Measurements from ENCODE around the gene NCAPG2.

NCAPG2 gene

GRCh38 chr7:158602905-158603772, 101.5 kb downstream of the NCAPG2 start:
- no peak for DNase-seq (ENCODE audit: low read depth in 2 of 2)

GRCh38 chr7:158602041-158602440, 102.6 kb downstream of the NCAPG2 start:
- DNase-seq (ENCODE audit: low read depth in 2 of 2), result no peak

DNA sequence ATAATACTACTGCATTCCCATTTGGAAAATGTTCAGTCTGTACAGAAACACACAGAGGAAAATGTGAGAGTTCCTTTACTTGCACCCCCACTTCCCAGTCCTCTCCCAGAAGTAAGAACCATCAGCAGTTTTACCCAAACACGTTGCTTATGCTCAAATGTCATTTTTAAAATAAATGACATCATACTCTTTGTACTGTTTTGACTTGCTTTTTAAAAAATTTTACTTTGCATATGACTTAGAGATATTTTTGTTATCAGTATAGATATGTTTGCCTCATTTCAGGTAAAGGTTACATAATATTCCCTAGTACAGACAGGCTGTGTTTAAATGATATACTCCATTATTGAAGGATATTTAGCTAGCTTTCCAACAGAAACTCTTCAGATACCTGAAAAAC, 103.5 kb downstream of the NCAPG2 start:
- DNase-seq (ENCODE audit: low read depth in 2 of 2), result no peak

DNA sequence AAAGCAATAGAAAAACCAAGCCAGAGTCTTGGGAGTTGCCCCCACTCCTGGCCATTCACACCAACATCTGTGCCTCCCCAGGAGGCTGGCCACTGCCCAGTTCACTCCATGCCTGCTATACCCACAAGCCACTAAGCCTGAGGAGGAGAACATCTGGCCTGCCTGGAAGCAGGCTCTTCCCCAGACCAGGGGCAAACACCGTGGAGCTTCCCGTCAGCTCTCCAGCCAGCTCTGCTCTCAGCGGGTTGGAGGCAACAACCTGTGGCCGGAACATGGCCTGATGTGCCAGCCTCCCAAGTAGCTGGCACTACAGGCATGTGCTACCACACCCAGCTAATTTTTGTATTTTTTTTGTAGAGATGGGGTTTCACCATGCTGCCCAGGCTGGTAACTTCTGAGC, 107.9 kb downstream of the NCAPG2 start:
- DNase-seq (ENCODE audit: low read depth in 2 of 2), result no peak

DNA sequence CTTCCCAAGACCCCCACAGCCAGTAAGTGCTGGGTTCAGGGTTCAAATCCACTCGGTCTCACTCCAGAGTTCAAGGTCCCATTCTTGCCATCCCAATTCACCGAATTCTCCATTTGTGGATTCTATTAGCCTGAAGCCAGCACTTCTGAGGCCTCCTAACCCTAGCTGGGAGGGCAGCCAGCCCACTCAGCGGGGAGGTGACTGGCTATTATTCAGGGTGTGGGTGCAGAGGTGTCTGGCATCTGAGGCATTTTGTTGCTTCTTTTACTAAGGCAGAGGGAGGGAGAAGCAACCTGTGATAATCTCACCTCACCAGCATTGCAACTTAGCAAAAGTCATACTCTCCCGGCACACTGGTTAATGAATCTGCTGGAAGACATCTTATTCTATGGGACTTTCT, 108.3 kb downstream of the NCAPG2 start:
- DNase-seq (ENCODE audit: low read depth in 2 of 2), result no peak

GRCh38 chr7:158595068-158595467, 109.5 kb downstream of the NCAPG2 start:
- DNase-seq (ENCODE audit: low read depth in 2 of 2), result no peak

GRCh38 chr7:158592541-158592940, 112.1 kb downstream of the NCAPG2 start:
- no peak for DNase-seq (ENCODE audit: low read depth in 2 of 2)

GRCh38 chr7:158591944-158592343, 112.7 kb downstream of the NCAPG2 start:
- no peak for DNase-seq (ENCODE audit: low read depth in 2 of 2)

GRCh38 chr7:158590181-158590530, 114.4 kb downstream of the NCAPG2 start:
- DNase-seq (ENCODE audit: low read depth in 2 of 2), result no peak

DNA sequence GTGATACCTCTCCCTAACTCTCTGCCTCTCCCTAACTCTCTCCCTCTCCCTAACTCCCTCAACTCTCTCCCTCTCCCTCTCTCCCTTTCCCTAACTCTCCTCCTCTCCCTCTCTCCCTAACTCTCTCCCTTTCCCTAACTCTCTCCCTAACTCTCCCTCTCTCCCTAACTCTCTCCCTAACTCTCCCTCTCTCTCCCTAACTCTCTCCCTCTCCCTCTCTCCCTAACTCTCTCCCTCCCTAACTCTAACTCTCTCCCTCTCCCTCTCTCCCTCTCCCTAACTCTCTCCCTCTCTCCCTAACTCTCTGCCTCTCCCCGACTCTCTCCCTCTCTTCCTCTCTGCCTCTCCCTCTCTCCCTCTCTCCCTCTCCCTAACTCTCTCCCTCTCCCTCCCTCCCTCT, 115.0 kb downstream of the NCAPG2 start:
- DNase-seq (ENCODE audit: low read depth in 2 of 2), result no peak

GRCh38 chr7:158588878-158589442, 115.6 kb downstream of the NCAPG2 start:
- DNase-seq (ENCODE audit: low read depth in 2 of 2), result no peak

- DNase-seq (ENCODE audit: low read depth in 2 of 2), result no peak
Measured at GRCh38 chr7:158588085-158588877, 116.3 kb downstream of the NCAPG2 start.

- DNase-seq (ENCODE audit: low read depth in 2 of 2), result peak; percentile 17 to 51
Measured at GRCh38 chr7:158587162-158588084, 117.2 kb downstream of the NCAPG2 start, which contains the start of gene PTPRN2. PTPRN2 (minus strand) TSS chr7:158587823.

DNA sequence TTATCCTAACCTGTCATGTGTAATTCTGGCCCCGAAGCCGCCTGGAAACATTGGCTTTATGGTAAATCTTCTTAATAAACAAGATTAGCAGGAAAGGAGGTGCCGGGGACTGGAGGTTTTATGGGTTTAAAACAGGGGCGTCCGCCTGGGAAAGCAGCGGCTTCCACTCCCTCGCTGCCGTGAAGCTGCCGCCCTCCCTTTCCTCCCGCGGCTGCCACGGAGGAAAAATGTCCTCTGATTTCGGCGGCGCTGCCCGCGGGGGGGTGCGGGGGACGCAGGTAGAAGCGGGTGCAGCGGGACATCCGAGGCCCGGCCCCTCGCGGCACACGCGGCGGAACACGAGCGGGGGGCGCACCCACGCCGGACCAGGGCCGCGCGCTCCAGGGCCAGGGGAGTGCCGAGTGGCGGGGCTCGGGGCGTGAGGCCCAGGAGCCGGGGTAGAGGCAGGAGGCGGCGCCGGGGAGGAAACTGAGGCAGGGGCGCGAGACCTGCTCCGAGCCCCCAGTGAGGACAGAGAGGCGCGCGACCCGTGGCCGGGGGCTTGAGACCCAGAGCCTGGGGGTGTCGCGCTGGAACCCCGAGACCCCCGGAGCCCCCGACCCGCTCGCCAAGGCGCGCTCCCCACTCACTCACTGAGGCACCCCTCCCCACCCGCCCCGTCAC, 118.0 kb downstream of the NCAPG2 start:
- DNase-seq (ENCODE audit: low read depth in 2 of 2), result no peak

DNA sequence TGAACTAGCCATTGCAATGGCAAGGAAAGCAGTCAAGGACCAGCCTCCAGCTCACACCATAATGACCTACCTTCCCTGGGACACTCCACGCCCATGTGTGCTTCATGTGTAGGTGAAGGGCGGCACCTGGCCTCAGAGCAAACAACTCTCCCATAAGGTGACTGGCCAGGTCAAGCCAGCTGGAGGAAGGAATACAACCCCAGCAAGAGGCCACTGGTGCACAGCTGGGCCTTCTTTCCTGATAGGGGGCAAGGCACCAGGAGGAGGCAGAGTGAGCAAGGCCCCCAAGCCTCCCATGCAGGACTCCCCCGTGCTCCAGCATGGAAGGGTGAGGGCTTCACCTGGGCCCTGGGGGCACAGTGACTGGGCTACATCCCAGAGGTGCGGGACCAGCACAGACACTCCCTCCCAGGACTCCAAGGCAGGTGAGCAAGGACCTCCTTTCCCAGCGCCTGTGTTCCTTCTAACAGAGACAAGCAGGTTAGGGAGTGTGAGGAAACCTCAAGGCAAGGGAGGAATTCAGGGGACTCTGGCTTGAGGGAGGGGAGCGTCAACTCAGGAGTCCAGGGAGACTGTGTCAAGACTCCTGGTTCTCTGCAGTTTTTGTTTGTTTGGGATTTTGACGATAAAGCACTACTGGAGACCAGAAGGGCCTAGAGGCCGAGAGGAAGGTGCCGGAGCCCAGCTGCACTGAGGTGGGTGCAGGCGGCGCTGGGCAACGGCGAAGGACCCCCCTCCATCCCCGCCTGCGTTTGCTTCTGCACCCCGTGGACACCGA, 118.7 kb downstream of the NCAPG2 start:
- no peak for DNase-seq (ENCODE audit: low read depth in 2 of 2)

- DNase-seq (ENCODE audit: low read depth in 2 of 2), result no peak
Measured at GRCh38 chr7:158584407-158584806, 120.2 kb downstream of the NCAPG2 start.

GRCh38 chr7:158583810-158584209, 120.8 kb downstream of the NCAPG2 start:
- no peak for DNase-seq (ENCODE audit: low read depth in 2 of 2)

GRCh38 chr7:158583143-158583542, 121.5 kb downstream of the NCAPG2 start:
- DNase-seq (ENCODE audit: low read depth in 2 of 2), result no peak

DNA sequence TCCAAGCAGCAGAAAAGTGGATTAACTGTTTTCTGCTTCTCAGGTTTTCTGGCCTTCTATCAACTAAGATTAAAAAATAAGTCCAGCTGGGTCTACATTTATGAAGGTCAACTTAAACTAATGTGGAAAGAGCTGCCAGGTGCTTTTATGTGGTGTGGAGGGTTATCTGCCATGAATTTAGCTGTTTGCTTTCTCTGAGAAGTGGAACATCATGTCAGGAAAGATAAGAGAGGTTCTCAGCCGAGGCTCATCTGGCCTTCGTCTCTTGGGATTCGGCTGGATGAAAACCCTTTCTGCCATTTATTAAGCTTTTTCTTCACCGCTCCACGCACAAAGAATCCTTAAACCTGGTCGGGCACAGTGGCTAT, 122.5 kb downstream of the NCAPG2 start:
- no peak for DNase-seq (ENCODE audit: low read depth in 2 of 2)

GRCh38 chr7:158581440-158582088, 123.0 kb downstream of the NCAPG2 start:
- no peak for DNase-seq (ENCODE audit: low read depth in 2 of 2)

Measured in stimulated activated CD4-positive, alpha-beta T cell treated with anti-CD3 and anti-CD28 coated beads, Interleukin-1b, Interleukin-23, amount 100 ng/mL, for 1 hour (primary cell).